ENCODE results near the gene NAV2. TPM values are rescaled to one million over a fixed set of nuclear protein-coding genes. Genes with fewer than 3 reads are reported as not detected.

NAV2 gene
- total RNA-seq, 1 experiment from 2014 or later = 63.5 TPM

- Histone ChIP-seq H3K36me3 (ENCODE audit: control insufficient read depth, insufficient read depth, low read length) (no peaks in the 10 kb centered on the region), H3K4me3 (ENCODE audit: low read depth, low read length) (no peak overlapping the region), H3K27me3 (replicated peaks; ENCODE audit: control insufficient read depth, insufficient read depth, low read length) (no peaks in the 10 kb centered on the region), H3K9me3 (no peaks in the 10 kb centered on the region), H3K4me1 (no peaks in the 10 kb centered on the region)
- Mint-ChIP-seq H3K27me3 (ENCODE audit: insufficient read depth, unreplicated experiment) (no peaks in the 10 kb centered on the region), H3K9me3 (ENCODE audit: unreplicated experiment) (no peaks in the 10 kb centered on the region), H3K36me3 (ENCODE audit: insufficient read depth, unreplicated experiment) (no peaks in the 10 kb centered on the region), H3K4me1 (ENCODE audit: low read depth, unreplicated experiment) (peaks cover 10% of the 10 kb centered on the region), H3K4me3 (ENCODE audit: unreplicated experiment) (no peak overlapping the region), H3K27ac (ENCODE audit: unreplicated experiment) (no peak overlapping the region)
- POLR2A ChIA-PET = no interaction called here
- no TSS peak for BruUV-seq (replicated peaks)
- intact Hi-C loops (cut with micrococcal nuclease; ENCODE audit: unreplicated experiment) = no loop called here
- no peak for DNase-seq
- TF ChIP-seq, protein P1, sequence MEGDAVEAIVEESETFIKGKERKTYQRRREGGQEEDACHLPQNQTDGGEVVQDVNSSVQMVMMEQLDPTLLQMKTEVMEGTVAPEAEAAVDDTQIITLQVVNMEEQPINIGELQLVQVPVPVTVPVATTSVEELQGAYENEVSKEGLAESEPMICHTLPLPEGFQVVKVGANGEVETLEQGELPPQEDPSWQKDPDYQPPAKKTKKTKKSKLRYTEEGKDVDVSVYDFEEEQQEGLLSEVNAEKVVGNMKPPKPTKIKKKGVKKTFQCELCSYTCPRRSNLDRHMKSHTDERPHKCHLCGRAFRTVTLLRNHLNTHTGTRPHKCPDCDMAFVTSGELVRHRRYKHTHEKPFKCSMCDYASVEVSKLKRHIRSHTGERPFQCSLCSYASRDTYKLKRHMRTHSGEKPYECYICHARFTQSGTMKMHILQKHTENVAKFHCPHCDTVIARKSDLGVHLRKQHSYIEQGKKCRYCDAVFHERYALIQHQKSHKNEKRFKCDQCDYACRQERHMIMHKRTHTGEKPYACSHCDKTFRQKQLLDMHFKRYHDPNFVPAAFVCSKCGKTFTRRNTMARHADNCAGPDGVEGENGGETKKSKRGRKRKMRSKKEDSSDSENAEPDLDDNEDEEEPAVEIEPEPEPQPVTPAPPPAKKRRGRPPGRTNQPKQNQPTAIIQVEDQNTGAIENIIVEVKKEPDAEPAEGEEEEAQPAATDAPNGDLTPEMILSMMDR (IDR thresholded peaks at IDR 0.05; ENCODE audit: insufficient read depth in 1 of 2, low read depth in 1 of 2, low read length in 1 of 2, severe bottlenecking in 1 of 2, unreplicated experiment in 1 of 2) = no peak
- CTCF ChIA-PET = no interaction called here
Observed at GRCh38 chr11:19861171-19861570, 148.5 kb downstream of the NAV2 start.

GRCh38 chr11:19862091-19862490 lies 149.5 kb downstream of the NAV2 start:
- Mint-ChIP-seq H3K4me1 (ENCODE audit: low read depth, unreplicated experiment) (peaks cover 10% of the 10 kb centered on the region), H3K36me3 (ENCODE audit: insufficient read depth, unreplicated experiment) (no peaks in the 10 kb centered on the region), H3K27me3 (ENCODE audit: insufficient read depth, unreplicated experiment) (no peaks in the 10 kb centered on the region), H3K4me3 (ENCODE audit: unreplicated experiment) (no peak overlapping the region), H3K9me3 (ENCODE audit: unreplicated experiment) (no peaks in the 10 kb centered on the region), H3K27ac (ENCODE audit: unreplicated experiment) (no peak overlapping the region)
- intact Hi-C loops (cut with micrococcal nuclease; ENCODE audit: unreplicated experiment) = no loop called here
- Histone ChIP-seq H3K9me3 (no peaks in the 10 kb centered on the region), H3K27me3 (replicated peaks; ENCODE audit: control insufficient read depth, insufficient read depth, low read length) (no peaks in the 10 kb centered on the region), H3K4me3 (ENCODE audit: low read depth, low read length) (no peak overlapping the region), H3K36me3 (ENCODE audit: control insufficient read depth, insufficient read depth, low read length) (no peaks in the 10 kb centered on the region), H3K4me1 (no peaks in the 10 kb centered on the region)
- ChIA-PET CTCF (interaction anchor here (0.8 kb wide), 1 partner anchor 302 kb away, joined by 3 read pairs; no protein-coding TSS in a partner anchor), POLR2A (no interaction called here)
- TF ChIP-seq, protein P1 (IDR thresholded peaks at IDR 0.05; ENCODE audit: insufficient read depth in 1 of 2, low read depth in 1 of 2, low read length in 1 of 2, severe bottlenecking in 1 of 2, unreplicated experiment in 1 of 2) = no peak
- DNase-seq = no peak
- no TSS peak for BruUV-seq (replicated peaks)

GRCh38 chr11:19864141-19865140 lies 151.8 kb downstream of the NAV2 start:
- H3K4me1 Mint-ChIP-seq (ENCODE audit: low read depth, unreplicated experiment) = peaks cover 10% of the 10 kb centered on the region
- DNase-seq = peak in 1 of 2 experiments; percentile 25
- H3K4me1 ChIP-seq = no peaks in the 10 kb centered on the region
- no peaks in the 10 kb centered on the region for H3K36me3 Mint-ChIP-seq (ENCODE audit: insufficient read depth, unreplicated experiment)
- TF ChIP-seq, protein P1 (IDR thresholded peaks at IDR 0.05; ENCODE audit: insufficient read depth in 1 of 2, low read depth in 1 of 2, low read length in 1 of 2, severe bottlenecking in 1 of 2, unreplicated experiment in 1 of 2) = no peak
- H3K27me3 Mint-ChIP-seq (ENCODE audit: insufficient read depth, unreplicated experiment) = no peaks in the 10 kb centered on the region
- H3K36me3 ChIP-seq (ENCODE audit: control insufficient read depth, insufficient read depth, low read length) = no peaks in the 10 kb centered on the region
- BruUV-seq (replicated peaks) = no TSS peak
- H3K4me3 Mint-ChIP-seq (ENCODE audit: unreplicated experiment) = no peak overlapping the region
- no peaks in the 10 kb centered on the region for H3K27me3 ChIP-seq (replicated peaks; ENCODE audit: control insufficient read depth, insufficient read depth, low read length)
- ChIA-PET CTCF (interaction anchor here (0.7 kb wide), 1 partner anchor 39 kb away, joined by 7 read pairs; no protein-coding TSS in a partner anchor), POLR2A (no interaction called here)
- peak overlapping the region; percentile 11 for H3K27ac Mint-ChIP-seq (ENCODE audit: unreplicated experiment)
- no peaks in the 10 kb centered on the region for H3K9me3 ChIP-seq
- intact Hi-C loops (cut with micrococcal nuclease; ENCODE audit: unreplicated experiment) = no loop called here
- no peak overlapping the region for H3K4me3 ChIP-seq (ENCODE audit: low read depth, low read length)
- no peaks in the 10 kb centered on the region for H3K9me3 Mint-ChIP-seq (ENCODE audit: unreplicated experiment)
